GM19238 (cell line): ENCODE results near the gene MANEA.

Source experiments
- DNase-seq: peaks from one replicate; pipeline ENCODE4 v3.0.0; 2011; ENCODE audit warnings: low spot score; ENCODE audit not compliant: insufficient read length

MANEA gene

DNA sequence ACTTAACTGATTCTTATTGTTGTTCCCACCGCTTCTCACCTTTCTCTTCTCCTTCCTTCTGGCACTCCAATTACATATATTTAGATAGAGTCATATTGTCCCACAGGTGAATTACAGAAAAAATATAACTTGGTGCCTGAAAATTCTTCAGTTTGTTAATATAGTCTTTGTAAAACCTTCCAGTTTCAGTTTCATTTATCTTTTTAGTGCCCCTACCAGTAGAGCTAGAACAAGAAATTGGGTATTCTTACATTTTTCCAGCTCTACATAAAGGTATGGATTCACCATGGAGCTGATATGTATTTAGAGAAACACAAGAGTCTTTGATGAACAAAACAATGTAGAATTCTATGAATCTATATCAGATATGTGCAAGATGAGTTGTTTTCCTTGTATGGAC is 10.7 kb downstream of the MANEA start:
- no peak for DNase-seq

DNA sequence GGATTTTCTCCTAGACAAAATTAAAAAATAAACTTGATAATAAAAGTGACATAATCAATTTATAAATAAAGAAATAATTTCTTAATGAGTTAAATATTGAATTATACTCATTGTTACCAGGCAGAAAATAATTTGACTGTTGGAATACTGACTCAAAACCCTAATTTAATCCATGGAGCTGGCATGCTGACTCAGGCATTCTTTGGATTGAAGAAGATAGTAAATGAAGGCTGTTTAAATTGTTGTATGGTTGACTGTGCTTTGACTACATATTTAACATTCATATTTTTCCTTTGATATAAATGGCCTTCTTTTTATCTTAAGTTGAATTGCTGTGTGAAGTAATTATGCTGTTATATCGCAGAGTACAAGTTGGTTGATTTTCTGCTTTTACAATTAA is 11.7 kb downstream of the MANEA start:
- DNase-seq, result no peak

DNA sequence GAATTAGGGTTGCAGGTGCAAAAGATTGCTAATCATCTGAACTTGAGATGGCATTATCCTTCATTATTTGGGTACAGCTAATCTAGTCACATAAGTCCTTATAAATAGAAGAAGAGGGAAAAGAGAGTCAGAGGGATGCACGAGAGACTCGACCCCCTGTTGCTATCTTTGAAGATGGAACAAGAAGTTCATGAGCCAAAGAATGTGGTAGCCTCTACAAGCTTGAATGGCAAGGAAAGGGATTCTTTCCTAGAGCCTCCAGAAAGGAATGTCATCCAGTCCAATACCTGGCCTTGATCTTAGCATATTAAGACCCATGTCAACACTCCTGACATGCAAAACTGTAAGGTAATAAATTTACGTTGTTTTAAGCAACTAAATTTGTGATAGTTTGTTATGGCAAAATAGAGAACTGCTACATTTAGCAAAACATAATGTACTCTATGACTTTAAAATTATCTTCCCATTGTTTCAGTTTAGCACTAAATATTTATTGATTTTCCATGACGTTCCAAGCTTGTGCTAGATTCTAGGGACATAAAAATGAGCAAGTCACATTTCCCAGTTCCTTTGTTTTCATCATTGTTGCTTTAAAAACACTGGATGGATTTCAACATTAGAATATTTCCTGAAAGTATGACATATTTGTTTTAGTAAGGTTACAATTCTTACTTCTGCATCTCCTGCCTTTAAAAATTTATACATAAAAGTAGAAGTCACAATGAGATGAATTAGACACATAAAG is 12.7 kb downstream of the MANEA start:
- DNase-seq, result no peak

DNA sequence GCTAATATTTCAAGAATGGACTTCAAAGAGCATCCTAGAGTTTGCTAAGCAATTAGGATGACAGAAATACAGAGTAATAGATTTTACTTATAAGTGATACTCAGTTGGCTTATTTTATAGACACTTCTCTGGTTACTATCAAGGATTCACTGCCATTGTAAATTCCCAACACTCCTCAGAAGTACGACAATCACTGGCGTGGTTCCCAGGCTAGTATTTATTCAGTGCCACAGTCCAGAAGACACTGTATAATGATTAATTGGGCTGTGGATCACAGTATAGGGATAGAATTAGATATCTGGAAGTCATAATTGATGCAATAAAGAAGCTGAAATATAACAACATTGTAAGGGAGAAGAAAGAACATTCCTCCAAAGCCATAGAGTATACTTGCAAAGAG is 15.7 kb downstream of the MANEA start:
- DNase-seq, result no peak

DNA sequence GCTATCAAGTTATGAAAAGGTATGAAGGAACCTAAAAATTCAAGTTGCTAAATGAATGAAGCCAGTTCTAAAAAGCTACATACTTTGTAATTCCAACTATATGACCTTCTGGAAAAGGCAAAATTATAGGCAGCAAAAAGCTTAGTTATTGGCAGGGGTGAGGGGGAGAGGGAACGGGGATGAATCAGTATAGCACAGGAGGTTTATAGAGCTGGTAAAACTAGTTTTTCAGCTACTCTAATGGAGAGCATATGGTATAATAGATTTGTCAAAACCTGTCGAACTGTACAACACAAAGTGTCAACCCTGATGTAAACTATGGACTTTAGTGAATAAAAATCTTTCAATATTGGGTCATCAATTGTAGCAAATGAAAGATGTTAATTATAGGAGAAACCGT is 18.7 kb downstream of the MANEA start:
- no peak for DNase-seq

DNA sequence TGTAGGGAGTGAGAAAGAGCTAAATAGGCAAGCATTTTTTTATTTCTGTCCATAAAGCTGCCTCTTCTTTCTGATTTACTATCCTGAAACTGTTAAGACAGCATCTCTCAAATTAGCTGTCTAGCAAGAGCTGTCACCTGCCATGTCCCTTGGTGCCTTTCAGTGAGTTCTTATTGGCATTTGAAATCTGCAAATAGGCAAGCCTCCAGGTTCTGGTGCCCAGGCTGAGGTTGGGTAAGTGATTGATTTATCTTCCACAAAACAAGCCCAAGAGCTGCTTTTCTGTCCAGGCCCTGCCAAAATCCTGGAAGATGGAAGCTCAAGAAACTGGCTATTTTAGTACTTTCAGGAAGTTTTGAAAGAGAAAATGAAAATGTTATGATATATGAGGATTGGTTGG is 22.4 kb downstream of the MANEA start:
- no peak for DNase-seq

DNA sequence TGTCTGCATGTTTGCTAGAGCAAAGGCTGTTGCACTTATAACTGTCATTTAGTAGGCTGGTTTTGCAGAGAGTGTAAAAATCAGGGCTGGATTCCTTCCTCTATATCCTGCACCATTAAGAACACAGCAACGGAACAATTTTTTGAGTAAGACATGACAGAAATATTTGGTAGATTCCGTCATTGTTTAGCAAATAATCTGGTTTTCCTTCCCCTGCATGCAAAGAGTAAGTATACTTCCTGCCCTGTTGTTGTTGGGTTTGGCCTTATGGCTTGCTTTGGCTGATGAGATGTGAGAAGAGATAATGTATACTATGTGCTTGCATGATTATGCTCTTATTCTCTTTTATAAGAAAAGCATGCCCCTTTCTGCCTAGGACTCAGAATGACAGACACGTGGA is 23.8 kb downstream of the MANEA start:
- no peak for DNase-seq

DNA sequence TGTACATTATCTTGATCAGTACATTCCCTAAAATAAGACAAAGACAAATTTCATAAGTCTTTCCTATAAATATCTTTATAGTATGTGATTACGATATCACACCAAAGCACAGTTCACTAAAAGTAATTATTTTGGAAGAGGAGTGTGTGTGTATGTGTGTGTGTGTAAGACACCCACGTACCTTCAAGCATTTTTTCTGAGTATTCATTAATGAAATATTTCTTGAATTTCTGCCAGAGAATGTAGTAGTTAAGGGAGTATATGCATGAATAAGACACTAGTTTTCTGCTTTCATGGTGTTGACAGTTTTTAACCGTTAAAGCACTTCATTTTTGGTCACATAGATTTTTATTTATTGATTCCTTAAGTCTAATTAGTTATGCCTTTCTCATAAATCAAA is 36.8 kb downstream of the MANEA start:
- no peak for DNase-seq

DNA sequence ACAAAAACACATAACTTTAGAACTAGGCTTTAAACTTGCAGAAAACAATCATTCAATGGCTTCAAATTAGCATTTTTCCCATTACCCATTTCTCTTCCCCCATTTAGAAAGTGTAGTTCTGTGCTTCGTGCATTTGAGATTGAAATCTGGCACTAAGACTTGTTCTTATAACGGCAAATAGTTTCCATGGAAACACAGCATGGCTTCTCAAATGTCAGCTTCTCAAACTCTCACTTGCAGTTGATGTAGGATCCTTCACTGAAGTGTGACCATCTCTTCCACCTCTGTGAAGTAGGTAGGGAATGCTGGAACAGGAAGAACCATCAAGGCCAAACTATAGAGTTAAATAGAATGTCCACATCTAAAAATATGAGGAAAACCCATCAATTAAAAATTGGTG is 52.2 kb downstream of the MANEA start:
- no peak for DNase-seq

DNA sequence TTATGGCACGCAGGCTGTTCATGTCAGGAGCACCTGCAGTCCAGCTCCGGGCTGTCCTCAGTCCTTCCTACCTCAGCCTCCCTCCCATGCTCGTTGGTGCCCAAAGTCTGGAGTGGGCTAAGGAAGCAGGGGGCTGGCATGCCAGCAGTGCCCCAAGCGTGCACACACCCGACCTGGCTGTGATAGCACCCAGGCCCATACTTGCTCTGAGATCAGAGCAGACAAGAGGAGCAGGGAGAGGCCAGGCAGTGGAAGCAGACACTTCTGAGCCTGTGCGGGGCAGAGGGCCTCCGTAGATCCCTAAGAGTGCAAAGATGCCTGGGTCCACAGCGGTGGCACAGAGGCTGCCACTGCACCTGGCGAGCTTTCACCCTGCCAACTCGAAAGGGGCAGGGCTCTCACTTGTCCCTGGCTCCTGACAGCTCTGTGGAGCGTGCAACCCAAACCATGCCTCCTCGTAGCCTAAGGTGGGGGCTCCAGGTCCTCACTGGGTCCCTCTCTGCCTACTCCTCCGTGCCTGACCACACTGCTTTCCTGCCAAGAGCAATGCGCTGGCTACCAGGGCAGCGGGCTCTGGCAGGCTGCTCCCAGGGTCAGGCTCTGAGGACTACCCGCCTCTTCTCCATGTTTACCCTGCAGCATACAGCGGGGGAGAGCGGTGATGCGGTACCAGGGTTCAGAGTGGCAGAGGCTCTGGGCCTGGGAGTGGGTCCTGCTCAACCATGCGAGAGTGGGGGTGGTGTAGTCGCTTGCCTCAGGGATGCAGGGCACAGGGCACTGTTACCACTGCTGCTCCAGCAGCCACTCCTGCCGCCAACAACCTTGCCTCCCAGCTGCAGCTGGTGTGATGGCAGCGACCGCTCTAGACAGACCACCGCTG is 59.5 kb downstream of the MANEA start:
- DNase-seq, result no peak

DNA sequence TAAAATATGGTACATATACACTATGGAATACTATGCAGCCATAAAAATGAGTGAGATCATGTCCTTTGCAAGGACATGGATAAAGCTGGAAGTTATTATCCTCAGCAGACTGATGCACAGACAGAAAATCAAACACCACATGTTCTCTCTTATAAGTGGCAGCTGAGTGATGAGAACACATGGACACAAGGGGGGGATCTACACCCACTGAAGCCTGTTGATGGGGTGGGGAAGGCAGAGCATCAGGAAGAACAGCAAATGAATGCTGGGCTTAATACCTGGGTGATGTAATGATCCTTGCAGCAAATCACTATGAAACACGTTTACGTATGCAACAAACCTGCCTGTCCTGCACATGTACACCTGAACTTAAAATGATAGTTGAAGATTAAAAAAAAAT is 71.3 kb downstream of the MANEA start:
- DNase-seq, result no peak

DNA sequence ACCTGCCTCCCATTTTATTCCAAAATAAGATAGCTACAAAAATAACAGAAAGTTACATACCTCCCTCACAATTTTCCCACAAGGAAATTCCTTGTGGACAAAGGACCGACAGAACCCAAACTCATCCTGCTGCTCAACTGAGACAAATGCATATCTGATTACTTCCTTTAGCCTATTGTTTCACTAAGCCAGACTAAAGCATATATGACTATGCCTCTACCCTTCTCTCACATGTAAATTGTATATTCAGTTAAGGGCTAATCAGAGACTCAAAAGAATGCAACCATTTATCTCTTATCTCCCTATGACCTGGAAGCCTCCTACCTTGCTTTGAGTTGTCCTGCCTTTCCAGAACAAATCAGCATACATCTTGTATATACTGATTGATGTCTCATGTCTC is 72.1 kb downstream of the MANEA start:
- no peak for DNase-seq

DNA sequence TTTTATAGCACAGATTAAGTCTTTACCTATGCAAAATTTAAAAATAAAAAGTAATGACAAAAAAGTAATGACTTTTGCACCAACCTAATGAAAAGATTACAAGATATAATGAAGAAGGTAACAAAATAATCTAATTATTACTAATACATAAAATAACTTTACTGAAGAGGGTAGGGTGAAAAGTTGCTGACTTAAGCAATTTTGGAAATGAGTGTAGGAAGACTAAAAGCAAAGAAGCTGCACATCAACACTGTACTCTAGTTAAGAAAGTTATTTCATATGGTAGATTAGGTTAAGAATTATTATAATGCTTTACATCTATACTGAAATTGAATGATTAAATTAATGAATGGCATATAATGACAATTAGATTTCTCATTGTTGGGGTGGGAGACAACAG is 76.8 kb downstream of the MANEA start:
- no peak for DNase-seq

DNA sequence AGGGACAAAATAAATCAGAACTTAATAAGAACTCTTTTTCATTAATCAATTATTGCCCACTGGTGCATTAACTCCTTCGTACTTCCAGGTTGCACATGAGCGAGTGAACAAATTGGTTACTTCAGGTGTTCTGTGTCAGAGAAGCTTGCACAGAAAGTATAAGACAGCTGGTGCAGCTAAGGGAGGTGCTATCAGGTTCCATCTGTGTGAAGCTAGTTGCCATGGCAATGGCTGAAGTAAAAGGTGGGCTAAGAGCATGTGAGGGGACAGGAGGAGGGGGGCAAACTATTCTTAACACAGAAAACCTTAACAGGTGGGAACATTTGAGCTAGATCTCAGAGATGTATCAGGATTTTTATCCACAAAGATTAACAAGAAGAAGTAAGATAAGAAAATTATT is 81.6 kb downstream of the MANEA start:
- no peak for DNase-seq
